Loucy (cell line): ENCODE data around the gene ALDOA.

ENCODE experiments used
- H2AFZ ChIP-seq: fragments of 200-600 bp; sonication (generic); 2 replicates; pipeline ENCODE4 v1.6.0; 2016; ENCODE audit warnings: antibody characterized with exemption, mild to moderate bottlenecking, low read length, moderate library complexity
- H3F3A ChIP-seq: fragments of 200-600 bp; 2 replicates; pipeline ENCODE4 v1.6.0; 2016; ENCODE audit warnings: antibody characterized with exemption, low read depth, mild to moderate bottlenecking
- H3K27me3 ChIP-seq: fragments of 200-600 bp; sonication (generic); 2 replicates; pipeline ENCODE4 v1.6.1; 2014; ENCODE audit warnings: low read length, mild to moderate bottlenecking; ENCODE audit not compliant: insufficient read depth, poor library complexity, severe bottlenecking
- H3K36me3 ChIP-seq: fragments of 200-600 bp; sonication (generic); 2 replicates; pipeline ENCODE4 v1.6.1; 2016; ENCODE audit warnings: low read length; ENCODE audit not compliant: insufficient read depth
- H3K4me1 ChIP-seq: fragments of 200-600 bp; sonication (generic); 2 replicates; pipeline ENCODE4 v1.5.1; 2014; ENCODE audit warnings: low read length, mild to moderate bottlenecking; ENCODE audit not compliant: insufficient read depth, poor library complexity, severe bottlenecking
- H3K4me2 ChIP-seq: fragments of 200-600 bp; sonication (generic); 2 replicates; pipeline ENCODE4 v1.6.0; 2014; ENCODE audit warnings: antibody characterized with exemption, low read length, low read depth, mild to moderate bottlenecking; ENCODE audit not compliant: poor library complexity, severe bottlenecking
- H3K4me3 ChIP-seq: fragments of 200-600 bp; sonication (generic); 2 replicates; pipeline ENCODE4 v1.5.1; 2014; ENCODE audit warnings: low read length, mild to moderate bottlenecking, mixed read lengths; ENCODE audit not compliant: poor library complexity, severe bottlenecking
- H3K79me2 ChIP-seq: fragments of 200-600 bp; sonication (generic); 2 replicates; pipeline ENCODE4 v1.6.1; 2014; ENCODE audit warnings: low read length; ENCODE audit not compliant: insufficient read depth
- H3K9ac ChIP-seq: fragments of 200-600 bp; sonication (generic); 2 replicates; pipeline ENCODE4 v1.6.0; 2014; ENCODE audit warnings: mild to moderate bottlenecking, low read depth, low read length, moderate library complexity; ENCODE audit not compliant: poor library complexity, severe bottlenecking
- H3K9me2 ChIP-seq: fragments of 200-600 bp; sonication (generic); replicated peaks from 2 replicates; pipeline ENCODE4 v1.6.1; 2016; ENCODE audit warnings: low read depth, low read length, mixed read lengths
- H3K9me3 ChIP-seq: fragments of 200-600 bp; sonication (generic); 2 replicates; pipeline ENCODE4 v1.6.1; 2014; ENCODE audit warnings: mild to moderate bottlenecking, antibody characterized with exemption, low read length, low read depth; ENCODE audit not compliant: insufficient read depth
- H4K20me1 ChIP-seq: fragments of 200-600 bp; sonication (generic); 2 replicates; pipeline ENCODE4 v1.6.0; 2014; ENCODE audit warnings: antibody characterized with exemption, low read length, mild to moderate bottlenecking; ENCODE audit not compliant: insufficient read depth, poor library complexity, severe bottlenecking
- EZH2phosphoT487 ChIP-seq: fragments of 200-600 bp; IDR thresholded peaks from 2 replicates; pipeline ENCODE4 v1.6.1; 2018; ENCODE audit warnings: antibody characterized with exemption, mild to moderate bottlenecking, moderate library complexity, borderline replicate concordance
- TF ChIP-seq, protein P1 (sequence below): fragments of 200-600 bp; sonication (generic); conservative IDR thresholded peaks from 2 replicates; pipeline ENCODE4 v1.5.1; 2014; ENCODE audit warnings: mild to moderate bottlenecking, antibody characterized with exemption, low read length

Gene ALDOA

DNA sequence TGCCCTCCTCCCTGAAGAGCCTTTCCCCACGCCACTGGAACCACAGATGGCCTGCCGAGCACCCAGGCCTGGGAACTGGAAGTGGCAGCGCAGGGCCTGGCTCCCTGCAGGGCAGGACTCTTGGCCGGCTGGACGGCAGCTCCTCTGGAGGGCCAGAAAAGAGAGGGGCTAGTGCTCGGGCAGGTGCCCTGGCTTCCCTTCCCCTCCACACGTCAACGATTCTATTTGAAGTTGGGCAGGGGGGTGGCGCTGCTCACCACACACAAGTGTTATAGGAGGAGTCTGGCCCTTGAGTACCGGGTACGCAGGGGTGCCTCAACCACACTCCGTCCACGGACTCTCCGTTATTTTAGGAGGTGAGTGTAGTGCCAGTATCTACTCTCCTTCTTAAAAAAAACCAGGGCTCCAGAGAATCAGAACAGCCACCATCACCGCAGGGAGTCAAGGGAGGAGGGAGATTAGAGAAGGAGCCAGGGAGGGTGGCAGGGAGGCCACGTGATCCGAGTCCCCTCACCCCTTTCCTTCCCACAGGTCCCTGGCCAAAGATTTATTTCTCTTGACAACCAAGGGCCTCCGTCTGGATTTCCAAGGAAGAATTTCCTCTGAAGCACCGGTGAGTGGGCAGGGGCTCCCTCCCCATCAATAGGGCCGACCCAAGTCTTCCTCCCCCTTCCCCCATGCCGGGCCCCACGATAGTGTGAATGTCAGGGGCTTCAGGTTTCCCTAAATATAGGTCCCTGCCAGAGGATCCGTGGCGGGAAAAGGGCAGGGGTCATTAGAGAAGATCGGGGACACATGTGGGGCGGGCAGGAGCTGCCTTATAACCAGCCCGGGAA is 1.4 kb upstream of the ALDOA start:
- H4K20me1 ChIP-seq = peaks cover 33% of the 10 kb centered on the region
- H3K36me3 ChIP-seq = peaks cover 30% of the 10 kb centered on the region
- H3K79me2 ChIP-seq = peaks cover 57% of the 10 kb centered on the region
- H3K4me1 ChIP-seq = peaks cover 40% of the 10 kb centered on the region
- peak overlapping the region; percentile 99 for H3K9ac ChIP-seq
- H2AFZ ChIP-seq = peak overlapping the region; percentile 71; the same call in 1 of the 2 replicates
- H3F3A ChIP-seq = no peaks in the 10 kb centered on the region
- no peak for TF ChIP-seq EZH2phosphoT487
- TF ChIP-seq, protein P1, sequence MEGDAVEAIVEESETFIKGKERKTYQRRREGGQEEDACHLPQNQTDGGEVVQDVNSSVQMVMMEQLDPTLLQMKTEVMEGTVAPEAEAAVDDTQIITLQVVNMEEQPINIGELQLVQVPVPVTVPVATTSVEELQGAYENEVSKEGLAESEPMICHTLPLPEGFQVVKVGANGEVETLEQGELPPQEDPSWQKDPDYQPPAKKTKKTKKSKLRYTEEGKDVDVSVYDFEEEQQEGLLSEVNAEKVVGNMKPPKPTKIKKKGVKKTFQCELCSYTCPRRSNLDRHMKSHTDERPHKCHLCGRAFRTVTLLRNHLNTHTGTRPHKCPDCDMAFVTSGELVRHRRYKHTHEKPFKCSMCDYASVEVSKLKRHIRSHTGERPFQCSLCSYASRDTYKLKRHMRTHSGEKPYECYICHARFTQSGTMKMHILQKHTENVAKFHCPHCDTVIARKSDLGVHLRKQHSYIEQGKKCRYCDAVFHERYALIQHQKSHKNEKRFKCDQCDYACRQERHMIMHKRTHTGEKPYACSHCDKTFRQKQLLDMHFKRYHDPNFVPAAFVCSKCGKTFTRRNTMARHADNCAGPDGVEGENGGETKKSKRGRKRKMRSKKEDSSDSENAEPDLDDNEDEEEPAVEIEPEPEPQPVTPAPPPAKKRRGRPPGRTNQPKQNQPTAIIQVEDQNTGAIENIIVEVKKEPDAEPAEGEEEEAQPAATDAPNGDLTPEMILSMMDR = peak; percentile 57
- H3K9me3 ChIP-seq = no peaks in the 10 kb centered on the region
- peaks cover 6% of the 10 kb centered on the region for H3K27me3 ChIP-seq
- H3K4me2 ChIP-seq = peak overlapping the region; percentile 82
- H3K9me2 ChIP-seq = no peaks in the 10 kb centered on the region
- H3K4me3 ChIP-seq = peak overlapping the region; percentile 84

DNA sequence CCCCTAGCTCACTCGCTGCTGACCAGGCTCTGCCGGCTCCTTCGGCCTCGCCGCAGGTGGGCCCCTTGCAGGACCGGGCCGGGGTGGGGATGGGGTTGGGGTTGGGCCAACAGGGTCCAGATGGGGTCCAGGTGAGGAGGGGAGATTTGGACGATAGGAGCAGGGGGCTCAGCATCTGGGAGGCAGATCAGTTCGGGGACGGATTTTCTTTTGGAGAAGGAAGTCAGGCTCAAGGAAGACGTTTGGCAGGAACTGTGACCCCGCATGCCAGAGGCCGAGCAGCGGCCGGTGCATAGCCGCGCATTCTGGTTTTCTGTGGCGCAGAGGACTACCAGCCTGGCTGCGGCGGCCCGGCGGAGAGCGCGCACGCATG is 845 bp upstream of the ALDOA start:
- Histone ChIP-seq H3K4me3 (peak overlapping the region; percentile 84), H3K4me1 (peaks cover 44% of the 10 kb centered on the region), H3K9me2 (no peaks in the 10 kb centered on the region), H4K20me1 (peaks cover 39% of the 10 kb centered on the region), H3K4me2 (peak overlapping the region; percentile 82), H3F3A (no peaks in the 10 kb centered on the region), H3K9me3 (no peaks in the 10 kb centered on the region), H3K79me2 (peaks cover 63% of the 10 kb centered on the region), H3K36me3 (peaks cover 36% of the 10 kb centered on the region), H3K9ac (peak overlapping the region; percentile 99), H2AFZ (no peak overlapping the region), H3K27me3 (peaks cover 6% of the 10 kb centered on the region)
- TF ChIP-seq, protein P1 = no peak

DNA sequence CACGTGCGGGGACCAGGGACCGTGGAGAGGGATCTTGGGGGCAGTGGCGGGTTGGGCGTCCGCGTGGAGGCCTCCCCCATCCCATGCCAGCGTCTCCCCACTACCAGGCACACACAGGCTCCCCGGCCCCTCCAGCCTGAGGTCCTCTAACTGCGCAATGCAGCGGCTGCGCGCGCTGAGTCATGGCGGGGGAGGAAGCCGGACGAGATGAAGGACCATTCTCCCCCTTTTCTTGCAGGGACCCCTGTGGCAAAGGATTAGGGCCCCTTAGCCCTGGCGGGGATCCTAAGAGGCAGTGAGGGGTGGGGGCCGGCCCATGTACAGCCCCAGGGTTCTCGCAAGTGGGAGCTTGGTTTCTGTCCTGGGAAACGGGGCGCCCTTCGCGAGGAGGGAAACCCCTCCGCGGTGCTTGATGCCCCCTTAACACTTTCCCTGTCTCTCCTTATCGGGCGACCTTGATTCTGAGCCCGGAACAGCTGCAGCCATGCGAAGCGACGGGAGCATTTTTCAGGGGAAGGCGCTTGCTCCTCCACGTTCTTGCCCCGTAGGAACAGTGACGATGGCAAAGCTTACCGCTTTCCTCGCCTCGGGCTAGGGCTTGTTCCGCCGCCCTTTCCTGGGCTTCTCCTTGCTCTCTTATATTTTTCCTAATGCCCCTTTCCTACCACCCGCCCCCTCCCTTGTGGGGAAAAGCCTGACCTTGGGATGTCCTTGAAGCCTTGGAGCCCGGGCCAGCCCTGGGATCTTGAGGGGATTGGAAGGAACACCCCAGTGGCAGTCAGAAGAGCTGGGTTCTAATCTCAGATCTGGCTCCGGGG is 592 bp downstream of the ALDOA start:
- Histone ChIP-seq H3K27me3 (peaks cover 6% of the 10 kb centered on the region), H4K20me1 (peaks cover 54% of the 10 kb centered on the region), H3K9ac (peak overlapping the region; percentile 99), H3K4me2 (peak overlapping the region; percentile 97), H3K4me3 (peak overlapping the region; percentile 84), H3K9me3 (no peaks in the 10 kb centered on the region), H3K4me1 (peaks cover 41% of the 10 kb centered on the region), H3F3A (no peaks in the 10 kb centered on the region), H3K36me3 (peaks cover 51% of the 10 kb centered on the region), H3K9me2 (no peaks in the 10 kb centered on the region), H2AFZ (no peak overlapping the region), H3K79me2 (peaks cover 77% of the 10 kb centered on the region)
- TF ChIP-seq, protein P1 = no peak
- TF ChIP-seq EZH2phosphoT487 = no peak
